GM21723 (cell line): ENCODE data around the gene CMC1.

Experiments used
- ATAC-seq: cut with Tn5 transposase; IDR thresholded peaks from one replicate; pipeline ENCODE4 v1.9.1; 2021; ENCODE audit warnings: mild to moderate bottlenecking, moderate library complexity; ENCODE audit not compliant: unreplicated experiment

The CMC1 gene

GRCh38 chr3:28349469-28350000, 108.1 kb downstream of the CMC1 start:
- ATAC-seq, result no peak
